ENCODE results near the gene ELOB. TPM values are rescaled to one million over a fixed set of nuclear protein-coding genes. Genes with fewer than 3 reads are reported as not detected.

Gene ELOB
- total RNA-seq, 4 donors from 2014 or later: 216 to 970 (median 375) TPM

GRCh38 chr16:2757344-2757743 lies 19.7 kb downstream of the ELOB start:
- no peak for ATAC-seq
- intact Hi-C loops (cut with DNase I; ENCODE audit: low total_unique reads): loop anchor here (10.0 kb wide), 1 partner anchor 63 kb away; no protein-coding TSS in a partner anchor
- Histone ChIP-seq H3K9me3 (no peaks in the 10 kb centered on the region), H3K4me3 (no peak overlapping the region), H3K27ac (peak overlapping the region in 3 of 4 donors; percentile 37 to 96 (median 90)), H3K4me1 (peaks cover 32 to 34% of the 10 kb centered on the region in 2 donors), H3K36me3 (peaks cover 10 to 50% of the 10 kb centered on the region in 2 donors), H3K27me3 (no peaks in the 10 kb centered on the region)
- no peak for TF ChIP-seq CTCF (IDR thresholded peaks at IDR 0.05 in 4 of 5, conservative IDR thresholded peaks at IDR 0.05 in 1 of 5)
- TF ChIP-seq POLR2A (IDR thresholded peaks at IDR 0.05): no peak
- in situ Hi-C loops (cut with MboI; ENCODE audit: low sequenced_read_pairs in 4 of 4): no loop called here
- no peak for DNase-seq

- in situ Hi-C loops (cut with MboI; ENCODE audit: low sequenced_read_pairs in 4 of 4) (no loop called here), intact Hi-C loops (cut with DNase I; ENCODE audit: low total_unique reads) (loop anchor here (10.0 kb wide), 1 partner anchor 62 kb away; no protein-coding TSS in a partner anchor)
- ATAC-seq (no peak), DNase-seq (no peak)
- Histone ChIP-seq H3K27me3 (no peaks in the 10 kb centered on the region), H3K27ac (peak overlapping the region; percentile 90 to 100 (median 97)), H3K4me3 (peak overlapping the region; percentile 83 to 96 (median 88)), H3K9me3 (no peaks in the 10 kb centered on the region), H3K4me1 (peaks cover 37 to 40% of the 10 kb centered on the region in 2 donors), H3K36me3 (peaks cover 10 to 41% of the 10 kb centered on the region in 2 donors)
- TF ChIP-seq CTCF (IDR thresholded peaks at IDR 0.05 in 4 of 5, conservative IDR thresholded peaks at IDR 0.05 in 1 of 5) (no peak), POLR2A (IDR thresholded peaks at IDR 0.05) (no peak)
These were observed 20.6 kb downstream of the ELOB start for GRCh38 chr16:2756288-2757015.

GRCh38 chr16:2755158-2755557 lies 21.9 kb downstream of the ELOB start:
- no peaks in the 10 kb centered on the region for H3K9me3 ChIP-seq
- no peak for TF ChIP-seq CTCF (IDR thresholded peaks at IDR 0.05 in 4 of 5, conservative IDR thresholded peaks at IDR 0.05 in 1 of 5)
- TF ChIP-seq POLR2A (IDR thresholded peaks at IDR 0.05): no peak
- H3K27me3 ChIP-seq: no peaks in the 10 kb centered on the region
- peaks cover 10 to 33% of the 10 kb centered on the region in 2 donors for H3K36me3 ChIP-seq
- intact Hi-C loops (cut with DNase I; ENCODE audit: low total_unique reads) (loop anchor here (10.0 kb wide), 1 partner anchor 60 kb away; no protein-coding TSS in a partner anchor), in situ Hi-C loops (cut with MboI; ENCODE audit: low sequenced_read_pairs in 4 of 4) (no loop called here)
- peak overlapping the region; percentile 83 to 96 (median 88) for H3K4me3 ChIP-seq
- H3K27ac ChIP-seq: peak overlapping the region; percentile 90 to 100 (median 97)
- peaks cover 40 to 47% of the 10 kb centered on the region in 2 donors for H3K4me1 ChIP-seq
- no peak for ATAC-seq
- DNase-seq: no peak

- intact Hi-C loops (cut with DNase I; ENCODE audit: low total_unique reads) (loop anchor here (5.0 to 10.0 kb wide), 4 partner anchors 59 to 479 kb away; partner anchors contain the start of genes CEMP1 and FLYWCH1), in situ Hi-C loops (cut with MboI; ENCODE audit: low sequenced_read_pairs in 4 of 4) (no loop called here)
- ATAC-seq: no peak
- Histone ChIP-seq H3K4me1 (peaks cover 40 to 47% of the 10 kb centered on the region in 2 donors), H3K36me3 (peaks cover 3 to 18% of the 10 kb centered on the region in 2 donors), H3K27me3 (no peaks in the 10 kb centered on the region), H3K9me3 (no peaks in the 10 kb centered on the region), H3K27ac (peak overlapping the region; percentile 90 to 100 (median 97)), H3K4me3 (peak overlapping the region; percentile 83 to 96 (median 88))
- DNase-seq: no peak
- TF ChIP-seq CTCF (IDR thresholded peaks at IDR 0.05 in 4 of 5, conservative IDR thresholded peaks at IDR 0.05 in 1 of 5) (no peak), POLR2A (IDR thresholded peaks at IDR 0.05) (no peak)
These were observed 23.4 kb downstream of the ELOB start for GRCh38 chr16:2753733-2754020.
